B cell (primary cell): ENCODE results near the gene THAP4. TPM values are rescaled to one million over a fixed set of nuclear protein-coding genes. Genes with fewer than 3 reads are reported as not detected.

Experiments
- ATAC-seq: fragments of 200-7000 bp; cut with Tn5 transposase; one replicate; pipeline ENCODE4 v1.10.0; 2021; ENCODE audit warnings: low read depth, mild to moderate bottlenecking, moderate number of reproducible peaks, moderate library complexity
- CTCF ChIA-PET: fragments of 350-600 bp; sonication (Branson Sonifier 250); formaldehyde crosslinking; loops from one replicate; lab custom pipeline; 2021; ENCODE audit warnings: antibody characterized with exemption, inconsistent platforms; lab: Charles Lee
- POLR2A ChIA-PET: fragments of 350-600 bp; sonication (Branson Sonifier 250); formaldehyde crosslinking; loops from one replicate; lab custom pipeline; 2021; ENCODE audit warnings: antibody characterized with exemption; lab: Charles Lee
- DNase-seq: peaks from one replicate; pipeline ENCODE4 v3.0.0; 2013
- H2AFZ ChIP-seq: 2 replicates; pipeline ENCODE4 v1.6.1; 2012; ENCODE audit warnings: mild to moderate bottlenecking, low read depth, low read length; ENCODE audit not compliant: insufficient read depth, poor library complexity, severe bottlenecking
- H3K27ac ChIP-seq, 2 donors: 1 replicate in 1 of 2; 2 replicates in 1 of 2; pipeline ENCODE4 v1.5.1; 2012 to 2013; ENCODE audit warnings: low read length in 2 of 2, mild to moderate bottlenecking in 2 of 2, moderate library complexity in 1 of 2
- H3K27me3 ChIP-seq, 4 experiments: fragments of 200-600 bp in 1 of 4; sonication (generic) in 1 of 4; replicated peaks in 1 of 4; 1 replicate in 2 of 4; 2 replicates in 2 of 4; pipeline versions ENCODE4 v1.6.1 to v1.7.0; 2013 to 2016; ENCODE audit warnings: low read length in 3 of 4, mild to moderate bottlenecking in 2 of 4, mixed read lengths in 1 of 4, moderate library complexity in 1 of 4; ENCODE audit not compliant: insufficient read depth in 4 of 4, control insufficient read depth in 3 of 4; ENCODE audit errors: control extremely low read depth in 1 of 4
- H3K36me3 ChIP-seq, 2 experiments: replicated peaks in 1 of 2; 1 replicate in 1 of 2; 2 replicates in 1 of 2; pipeline versions ENCODE4 v1.6.1 to v1.7.1; 2013; ENCODE audit warnings: low read length in 1 of 2; ENCODE audit not compliant: insufficient read depth in 2 of 2, control insufficient read depth in 1 of 2; ENCODE audit errors: control extremely low read depth in 1 of 2, extremely low read depth in 1 of 2
- H3K4me1 ChIP-seq, 2 donors: fragments of 200-600 bp in 1 of 2; sonication (generic) in 1 of 2; 1 replicate in 1 of 2; 2 replicates in 1 of 2; pipeline versions ENCODE4 v1.5.1 to v1.6.1; 2013 to 2017; ENCODE audit warnings: low read length in 2 of 2; ENCODE audit not compliant: control insufficient read depth in 2 of 2, insufficient read depth in 2 of 2
- H3K4me2 ChIP-seq: replicated peaks from 2 replicates; pipeline ENCODE3; 2012; ENCODE audit warnings: mild to moderate bottlenecking, low read depth, low read length; ENCODE audit not compliant: poor library complexity, severe bottlenecking
- H3K4me3 ChIP-seq, 5 experiments: fragments of 200-600 bp in 1 of 5; sonication (generic) in 1 of 5; 1 replicate in 3 of 5; 2 replicates in 2 of 5; pipeline versions ENCODE4 v1.5.1 to v1.7.0; 2011 to 2016; ENCODE audit warnings: low read length in 4 of 5, mild to moderate bottlenecking in 4 of 5, low read depth in 2 of 5, control low read depth in 1 of 5, moderate library complexity in 1 of 5; ENCODE audit not compliant: insufficient read depth in 1 of 5; ENCODE audit errors: control extremely low read depth in 1 of 5, extremely low read depth in 1 of 5
- H3K79me2 ChIP-seq: fragments of 200-600 bp; sonication (generic); one replicate; pipeline ENCODE4 v1.6.0; 2016; ENCODE audit warnings: low read length; ENCODE audit not compliant: control insufficient read depth, insufficient read depth
- H3K9ac ChIP-seq: fragments of 200-600 bp; sonication (generic); 2 replicates; pipeline ENCODE4 v1.6.1; 2017; ENCODE audit warnings: mild to moderate bottlenecking, low read length, moderate library complexity
- H3K9me3 ChIP-seq, 3 donors: one replicate each; pipeline versions ENCODE4 v1.6.1 to v1.7.1; 2013; ENCODE audit warnings: low read length in 2 of 3; ENCODE audit not compliant: control insufficient read depth in 2 of 3, insufficient read depth in 1 of 3; ENCODE audit errors: control extremely low read depth in 1 of 3
- H4K20me1 ChIP-seq: 2 replicates; pipeline ENCODE4 v1.6.0; 2012; ENCODE audit warnings: mild to moderate bottlenecking, low read length; ENCODE audit not compliant: insufficient read depth, control insufficient read depth, poor library complexity, severe bottlenecking
- H3K27ac Mint-ChIP-seq: one replicate; pipeline ENCODE4 v1.8.0; 2021; ENCODE audit warnings: mixed read lengths
- H3K27me3 Mint-ChIP-seq: one replicate; pipeline ENCODE4 v1.8.0; 2021; ENCODE audit warnings: mixed read lengths
- H3K4me1 Mint-ChIP-seq: one replicate; pipeline ENCODE4 v1.8.0; 2021; ENCODE audit warnings: mixed read lengths
- H3K4me3 Mint-ChIP-seq: one replicate; pipeline ENCODE4 v1.8.0; 2021; ENCODE audit warnings: mixed read lengths
- H3K9me3 Mint-ChIP-seq: one replicate; pipeline ENCODE4 v1.8.0; 2022; ENCODE audit warnings: mixed read lengths; ENCODE audit not compliant: insufficient read depth
- CTCF ChIP-seq: fragments of 200-600 bp; IDR thresholded peaks from one replicate; pipeline ENCODE4 v1.8.0; 2022; ENCODE audit warnings: antibody characterized with exemption, mild to moderate bottlenecking
- EZH2 ChIP-seq: IDR thresholded peaks from 2 replicates; pipeline ENCODE4 v1.6.1; 2012; ENCODE audit warnings: borderline replicate concordance, low read depth, mild to moderate bottlenecking, moderate library complexity, low read length; ENCODE audit not compliant: insufficient read depth, poor library complexity, severe bottlenecking
- WGBS: methylation state at CpG from one replicate; pipeline ENCODE4 v1.1.5; 2013; ENCODE audit warnings: missing lambda C conversion rate; ENCODE audit not compliant: insufficient coverage; 5-methylcytosine and 5-hydroxymethylcytosine counted together
- intact Hi-C: fragments of 100-400 bp; cut with micrococcal nuclease; formaldehyde crosslinking; loops from one replicate; pipeline ENCODE4 v1.10.0; 2022
- polyA plus RNA-seq: library from polyadenylated mRNA; depleted of rRNA; stranded (reverse); fragments of >200 nt; gene quantifications from 2 replicates; pipeline ENCODE4 v1.2.3, GENCODE V29; 2012
- total RNA-seq, 2 donors: library from RNA; stranded (reverse); fragments of 120-200 nt in 1 of 2; gene quantifications; 1 replicate in 1 of 2; 2 replicates in 1 of 2; pipeline versions ENCODE4 v1.2.3 to v1.2.4, GENCODE V29; 2013 to 2022

Gene THAP4
- total and polyA plus RNA-seq, 2 donors (not counting 1 experiment from before 2014, with no cell fraction given): 26.5 to 41.0 TPM

- Histone ChIP-seq H3K27ac (no peak overlapping the region), H4K20me1 (peaks cover 86% of the 10 kb centered on the region), H3K4me3 (no peak overlapping the region), H3K36me3 (peaks cover 0 to 14% of the 10 kb centered on the region in 2 experiments), H3K27me3 (no peaks in the 10 kb centered on the region), H3K9ac (no peak overlapping the region), H3K4me2 (no peak overlapping the region), H3K9me3 (no peaks in the 10 kb centered on the region), H2AFZ (no peak overlapping the region), H3K79me2 (peaks cover 83% of the 10 kb centered on the region), H3K4me1 (no peaks in the 10 kb centered on the region)
- H3K27me3 Mint-ChIP-seq: no peaks in the 10 kb centered on the region
- POLR2A ChIA-PET: interaction anchor here (0.6 kb wide), 1 partner anchor 383 kb away, joined by 3 read pairs; no protein-coding TSS in a partner anchor
- ATAC-seq: no peak
- H3K4me1 Mint-ChIP-seq: peaks cover 15% of the 10 kb centered on the region
- intact Hi-C loops: no loop called here
- no peak overlapping the region for H3K27ac Mint-ChIP-seq
- TF ChIP-seq EZH2: no peak
- TF ChIP-seq CTCF: no peak
- H3K9me3 Mint-ChIP-seq: no peaks in the 10 kb centered on the region
- 98% methylated on average over 9 of the region's 14 CpGs for WGBS
- CTCF ChIA-PET: interaction anchor here (0.6 to 1.8 kb wide), 3 partner anchors 12 to 581 kb away, joined by 3 to 5 read pairs (median 3); no protein-coding TSS in a partner anchor
- no peak for DNase-seq
- no peak overlapping the region for H3K4me3 Mint-ChIP-seq
These were observed 9.1 kb upstream of the THAP4 start for GRCh38 chr2:241645915-241646645.
